GM12878 (cell line): ENCODE measurements around the gene NEMP2. TPM values are rescaled to one million over a fixed set of nuclear protein-coding genes. Genes with fewer than 3 reads are reported as not detected.

Experiments
- BCLAF1 ChIP-seq: fragments of 450-650 bp; IDR thresholded peaks from 2 replicates; pipeline ENCODE4 v1.6.1; 2017; ENCODE audit warnings: antibody characterized with exemption, mild to moderate bottlenecking, moderate library complexity
- BMI1 ChIP-seq: fragments of 450-650 bp; IDR thresholded peaks from 2 replicates; pipeline ENCODE4 v1.6.1; 2016; ENCODE audit warnings: mild to moderate bottlenecking, moderate library complexity, borderline replicate concordance
- FOS ChIP-seq: IDR thresholded peaks from 3 replicates; pipeline ENCODE4 v1.6.1; 2011; ENCODE audit warnings: borderline replicate concordance; ENCODE audit not compliant: insufficient read length; ENCODE audit errors: extremely low read depth
- IKZF2 ChIP-seq, 2 experiments: fragments of 450-650 bp; IDR thresholded peaks; 2 replicates each; pipeline ENCODE4 v1.6.1; 2017; ENCODE audit warnings: mild to moderate bottlenecking in 2 of 2, moderate library complexity in 2 of 2
- MEF2B ChIP-seq: fragments of 450-650 bp; IDR thresholded peaks from 2 replicates; pipeline ENCODE4 v1.6.1; 2018; ENCODE audit warnings: mild to moderate bottlenecking, moderate library complexity; ENCODE audit not compliant: partially characterized antibody, poor library complexity, severe bottlenecking
- MTA2 ChIP-seq: fragments of 450-650 bp; IDR thresholded peaks from 2 replicates; pipeline ENCODE4 v1.6.1; 2016; ENCODE audit warnings: low read depth, mild to moderate bottlenecking, moderate library complexity
- PRDM15 ChIP-seq: fragments of 450-650 bp; formaldehyde crosslinking; IDR thresholded peaks from 2 replicates; pipeline ENCODE4 v1.4.0; 2020; ENCODE audit warnings: mild to moderate bottlenecking, moderate library complexity
- RELB ChIP-seq: fragments of 450-650 bp; IDR thresholded peaks from 2 replicates; pipeline ENCODE4 v1.6.1; 2017; ENCODE audit warnings: low read depth, mild to moderate bottlenecking, moderate library complexity
- ZBTB33 ChIP-seq: fragments of 450-650 bp; IDR thresholded peaks from 2 replicates; pipeline ENCODE4 v1.6.1; 2017; ENCODE audit warnings: mild to moderate bottlenecking
- ZNF207 ChIP-seq: fragments of 450-650 bp; IDR thresholded peaks from 2 replicates; pipeline ENCODE4 v1.6.1; 2014; ENCODE audit warnings: antibody characterized with exemption, mild to moderate bottlenecking, borderline replicate concordance
- ZNF384 ChIP-seq: IDR thresholded peaks from 2 replicates; pipeline ENCODE4 v1.6.1; 2012; ENCODE audit warnings: low read depth, mild to moderate bottlenecking, low read length, improper control_type of control experiment, borderline replicate concordance
- polyA plus RNA-seq, 11 experiments: library from polyadenylated mRNA; depleted of rRNA in 4 of 11; unstranded in 6 of 11; stranded (reverse) in 5 of 11; fragments of >200 nt; fragmentation: Nextera tagmentation in 4 of 11; fragmentation: Illumina TruSeq in 1 of 11; extraction: Ambion mirVana in 4 of 11; extraction: Trizol in 1 of 11; gene quantifications; 1 replicate in 1 of 11; 2 replicates in 10 of 11; pipeline versions ENCODE4 v1.2.1 to v1.2.3, GENCODE V29; 2011 to 2016; ENCODE audit warnings: inconsistent platforms in 2 of 11, missing spikeins in 2 of 11, low read depth in 1 of 11
- total RNA-seq, 4 experiments: library from RNA; depleted of rRNA in 3 of 4; stranded (reverse); fragments of >200 nt in 3 of 4; fragmentation: Illumina TruSeq in 1 of 4; extraction: Trizol in 1 of 4; gene quantifications; 2 replicates each; pipeline versions ENCODE4 v1.2.1 to v1.2.3, GENCODE V29; 2013 to 2021
- TF ChIP-seq, protein P1 (sequence below), 3 experiments: IDR thresholded peaks in 2 of 3; conservative IDR thresholded peaks in 1 of 3; 2 replicates each; pipeline ENCODE4 v1.5.1; 2011; ENCODE audit warnings: low read depth in 3 of 3, low read length in 3 of 3, mild to moderate bottlenecking in 3 of 3, control low read depth in 2 of 3, moderate library complexity in 2 of 3, inconsistent platforms in 1 of 3, mixed read lengths in 1 of 3; ENCODE audit not compliant: control insufficient read depth in 2 of 3, insufficient read depth in 1 of 3; ENCODE audit errors: extremely low read depth in 1 of 3
- TF ChIP-seq, protein P2 (sequence below): IDR thresholded peaks from 2 replicates; pipeline ENCODE4 v1.6.1; 2012; ENCODE audit warnings: low read depth, low read length, improper control_type of control experiment

NEMP2 gene
- total and polyA plus RNA-seq, 10 of the 15 experiments (the other 5 are each of a cell fraction or from before 2014, with no cell fraction given): 2.3 to 14.0 (median 8.1) TPM

DNA sequence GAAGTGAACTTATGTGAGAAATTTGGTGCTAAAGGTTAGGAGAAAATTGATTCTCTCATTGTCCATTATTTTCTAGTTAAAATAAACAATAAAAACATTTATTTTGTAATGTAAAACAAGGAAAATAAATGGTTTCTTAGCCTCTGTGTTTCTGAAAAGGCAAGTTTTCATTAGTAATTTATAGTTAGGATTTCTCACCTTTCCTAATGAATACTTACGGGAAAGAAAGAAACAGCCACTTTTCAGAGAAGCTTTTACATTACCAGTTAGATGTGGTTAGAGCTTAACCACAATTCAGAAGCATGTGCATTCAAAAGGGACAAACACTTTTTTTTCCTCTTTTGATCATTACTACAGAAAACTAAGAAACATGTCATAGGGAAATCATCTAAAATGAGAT lies 18.8 kb downstream of the NEMP2 start (continued):
- TF ChIP-seq PRDM15 (CRISPR knock-in tag) (no peak), ZNF384 (peak; percentile 85), ZNF207 (no peak), MTA2 (peak; percentile 100), ZBTB33 (no peak; the same call in 1 of the 2 replicates), BMI1 (peak; percentile 62; the same call in 1 of the 2 replicates), FOS (no peak), RELB (peak; percentile 94), BCLAF1 (no peak), MEF2B (peak; percentile 80), IKZF2 (IDR thresholded peaks at IDR 0.05) (peak; percentile 98)
- TF ChIP-seq, protein P1, sequence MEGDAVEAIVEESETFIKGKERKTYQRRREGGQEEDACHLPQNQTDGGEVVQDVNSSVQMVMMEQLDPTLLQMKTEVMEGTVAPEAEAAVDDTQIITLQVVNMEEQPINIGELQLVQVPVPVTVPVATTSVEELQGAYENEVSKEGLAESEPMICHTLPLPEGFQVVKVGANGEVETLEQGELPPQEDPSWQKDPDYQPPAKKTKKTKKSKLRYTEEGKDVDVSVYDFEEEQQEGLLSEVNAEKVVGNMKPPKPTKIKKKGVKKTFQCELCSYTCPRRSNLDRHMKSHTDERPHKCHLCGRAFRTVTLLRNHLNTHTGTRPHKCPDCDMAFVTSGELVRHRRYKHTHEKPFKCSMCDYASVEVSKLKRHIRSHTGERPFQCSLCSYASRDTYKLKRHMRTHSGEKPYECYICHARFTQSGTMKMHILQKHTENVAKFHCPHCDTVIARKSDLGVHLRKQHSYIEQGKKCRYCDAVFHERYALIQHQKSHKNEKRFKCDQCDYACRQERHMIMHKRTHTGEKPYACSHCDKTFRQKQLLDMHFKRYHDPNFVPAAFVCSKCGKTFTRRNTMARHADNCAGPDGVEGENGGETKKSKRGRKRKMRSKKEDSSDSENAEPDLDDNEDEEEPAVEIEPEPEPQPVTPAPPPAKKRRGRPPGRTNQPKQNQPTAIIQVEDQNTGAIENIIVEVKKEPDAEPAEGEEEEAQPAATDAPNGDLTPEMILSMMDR (IDR thresholded peaks at IDR 0.05 in 2 of 3, conservative IDR thresholded peaks at IDR 0.05 in 1 of 3; ENCODE audit: control insufficient read depth in 2 of 3, extremely low read depth in 1 of 3, insufficient read depth in 1 of 3, low read depth in 3 of 3, low read length in 3 of 3): no peak
- TF ChIP-seq, protein P2, sequence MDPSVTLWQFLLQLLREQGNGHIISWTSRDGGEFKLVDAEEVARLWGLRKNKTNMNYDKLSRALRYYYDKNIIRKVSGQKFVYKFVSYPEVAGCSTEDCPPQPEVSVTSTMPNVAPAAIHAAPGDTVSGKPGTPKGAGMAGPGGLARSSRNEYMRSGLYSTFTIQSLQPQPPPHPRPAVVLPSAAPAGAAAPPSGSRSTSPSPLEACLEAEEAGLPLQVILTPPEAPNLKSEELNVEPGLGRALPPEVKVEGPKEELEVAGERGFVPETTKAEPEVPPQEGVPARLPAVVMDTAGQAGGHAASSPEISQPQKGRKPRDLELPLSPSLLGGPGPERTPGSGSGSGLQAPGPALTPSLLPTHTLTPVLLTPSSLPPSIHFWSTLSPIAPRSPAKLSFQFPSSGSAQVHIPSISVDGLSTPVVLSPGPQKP: no peak
